K562 (cell line): ENCODE results near the gene PRCD. TPM values are rescaled to one million over a fixed set of nuclear protein-coding genes. Genes with fewer than 3 reads are reported as not detected.

Source experiments
- AFF4 ChIP-seq: sonication (generic); formaldehyde crosslinking; IDR thresholded peaks from 2 replicates; pipeline ENCODE4 v1.8.0; 2023; ENCODE audit warnings: mild to moderate bottlenecking, missing genetic modification reagents
- ARID1B ChIP-seq: fragments of 450-650 bp; IDR thresholded peaks from 2 replicates; pipeline ENCODE4 v1.6.1; 2016; ENCODE audit warnings: antibody characterized with exemption, mild to moderate bottlenecking, inconsistent platforms
- BHLHE40 ChIP-seq: IDR thresholded peaks from 2 replicates; pipeline ENCODE4 v1.6.1; 2011; ENCODE audit warnings: low read length, improper control_type of control experiment
- CREM ChIP-seq: IDR thresholded peaks from 2 replicates; pipeline ENCODE4 v1.6.1; 2014; ENCODE audit warnings: antibody characterized with exemption, low read depth
- FOXM1 ChIP-seq, 2 experiments: fragments of 450-650 bp in 1 of 2; sonication (generic) in 1 of 2; formaldehyde crosslinking in 1 of 2; IDR thresholded peaks; 2 replicates each; pipeline versions ENCODE4 v1.6.1 to v1.9.0; 2017 to 2022; ENCODE audit warnings: low read depth in 2 of 2, mild to moderate bottlenecking in 2 of 2, missing genetic modification reagents in 1 of 2, moderate library complexity in 1 of 2
- HMBOX1 ChIP-seq: sonication (generic); IDR thresholded peaks from 2 replicates; pipeline ENCODE4 v1.6.1; 2016
- POLR2AphosphoS5 ChIP-seq: IDR thresholded peaks from 2 replicates; pipeline ENCODE4 v1.6.1; 2011; ENCODE audit warnings: mild to moderate bottlenecking, low read depth, low read length, moderate library complexity; ENCODE audit not compliant: control insufficient read depth, insufficient read depth
- RFX5 ChIP-seq: IDR thresholded peaks from 2 replicates; pipeline ENCODE4 v1.6.1; 2011; ENCODE audit warnings: low read depth, mild to moderate bottlenecking, improper control_type of control experiment, low read length
- RNF219 ChIP-seq: fragments of 250-450 bp; sonication (Bioruptor Pico); IDR thresholded peaks from 2 replicates; pipeline ENCODE4 v1.5.0; 2022; ENCODE audit warnings: mild to moderate bottlenecking
- TAL1 ChIP-seq: fragments of 450-650 bp; IDR thresholded peaks from 2 replicates; pipeline ENCODE4 v1.6.1; 2016; ENCODE audit warnings: mild to moderate bottlenecking
- TSHZ1 ChIP-seq: fragments of 250-450 bp; sonication (Bioruptor Pico); IDR thresholded peaks from 2 replicates; pipeline ENCODE4 v1.4.0; 2020; ENCODE audit warnings: mild to moderate bottlenecking, moderate library complexity
- ZNF444 ChIP-seq: fragments of 250-450 bp; sonication (Bioruptor Pico); IDR thresholded peaks from 2 replicates; pipeline ENCODE4 v1.4.0; 2020; ENCODE audit warnings: mild to moderate bottlenecking, moderate library complexity
- polyA plus RNA-seq, 8 experiments: library from polyadenylated mRNA; depleted of rRNA in 4 of 8; stranded (reverse) in 5 of 8; unstranded in 3 of 8; fragments of >200 nt; fragmentation: Nextera tagmentation in 2 of 8; fragmentation: Illumina TruSeq in 1 of 8; extraction: Ambion mirVana in 2 of 8; extraction: Trizol in 1 of 8; gene quantifications; 2 replicates each; pipeline versions ENCODE4 v1.2.1 to v1.2.3, GENCODE V29; 2011 to 2014; ENCODE audit warnings: inconsistent platforms in 1 of 8, missing spikeins in 1 of 8
- total RNA-seq, 7 experiments: library from RNA; depleted of rRNA in 6 of 7; stranded (reverse); fragments of >200 nt in 6 of 7; fragmentation: Illumina TruSeq in 2 of 7; extraction: Trizol in 2 of 7; gene quantifications; 2 replicates each; pipeline versions ENCODE4 v1.2.1 to v1.2.3, GENCODE V29; 2011 to 2021; ENCODE audit warnings: low replicate concordance in 1 of 7

Gene PRCD
- total and polyA plus RNA-seq, 9 of the 15 experiments (the other 6 are each of a cell fraction or from before 2014, with no cell fraction given), result 0.20 to 0.25 (median 0.21) TPM; not detected in 6

- TF ChIP-seq RFX5, result no peak
- no peak for TF ChIP-seq RNF219 (CRISPR knock-in tag)
- TF ChIP-seq POLR2AphosphoS5, result peak; percentile 49
- 0 out of 2 replicates have a peak, but pooled peaks have one; percentile 28 for TF ChIP-seq CREM
- TF ChIP-seq AFF4 (CRISPR knock-in tag), result no peak
- TF ChIP-seq ZNF444 (CRISPR knock-in tag), result no peak
- TF ChIP-seq BHLHE40, result peak; percentile 39; the same call in 1 of the 2 replicates
- TF ChIP-seq ARID1B, result peak; percentile 78
- TF ChIP-seq FOXM1 (IDR thresholded peaks at IDR 0.05; ENCODE audit: low read depth), result no peak
- no peak for TF ChIP-seq FOXM1 (CRISPR knock-in tag; IDR thresholded peaks at IDR 0.05; ENCODE audit: low read depth)
- peak; percentile 74 for TF ChIP-seq HMBOX1
- no peak for TF ChIP-seq TSHZ1 (CRISPR knock-in tag)
- peak; percentile 53 for TF ChIP-seq TAL1
- TF ChIP-seq, all 486 proteins: peak for 39
These were observed 38.0 kb downstream of the PRCD start (continued) for GRCh38 chr17:76577876-76578275.
